IPS-18c (cell line): ENCODE results near the gene CDH23.

ENCODE experiments used
- H3K4me3 ChIP-seq: 2 replicates; pipeline ENCODE4 v1.7.0; 2013; ENCODE audit warnings: low read depth, mild to moderate bottlenecking, low read length, moderate library complexity; ENCODE audit not compliant: insufficient read depth
- H3K9me3 ChIP-seq: one replicate; pipeline ENCODE4 v1.6.1; 2013; ENCODE audit warnings: mild to moderate bottlenecking, low read length, moderate library complexity; ENCODE audit not compliant: control insufficient read depth, insufficient read depth

The CDH23 gene

DNA sequence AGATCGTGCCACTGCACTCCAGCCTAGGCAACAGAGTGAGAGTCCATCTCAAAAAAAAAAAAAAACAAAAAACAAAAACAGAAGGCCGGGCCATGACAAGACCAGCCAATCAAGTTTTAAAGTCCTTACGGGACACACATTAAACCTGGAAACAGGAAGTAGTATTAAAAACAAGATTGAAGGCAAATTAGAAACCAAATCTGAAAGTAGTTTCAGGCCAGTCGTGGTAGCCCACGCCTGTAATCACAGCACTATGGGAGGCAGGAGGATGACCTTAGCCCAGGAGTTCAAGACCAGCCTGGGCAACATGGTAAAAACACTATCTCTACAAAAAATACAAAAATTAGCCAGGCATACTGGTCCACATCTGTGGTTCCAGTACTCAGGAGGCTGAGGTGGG, 436.2 kb downstream of the CDH23 start:
- Histone ChIP-seq H3K9me3 (no peaks in the 10 kb centered on the region), H3K4me3 (no peak overlapping the region)

DNA sequence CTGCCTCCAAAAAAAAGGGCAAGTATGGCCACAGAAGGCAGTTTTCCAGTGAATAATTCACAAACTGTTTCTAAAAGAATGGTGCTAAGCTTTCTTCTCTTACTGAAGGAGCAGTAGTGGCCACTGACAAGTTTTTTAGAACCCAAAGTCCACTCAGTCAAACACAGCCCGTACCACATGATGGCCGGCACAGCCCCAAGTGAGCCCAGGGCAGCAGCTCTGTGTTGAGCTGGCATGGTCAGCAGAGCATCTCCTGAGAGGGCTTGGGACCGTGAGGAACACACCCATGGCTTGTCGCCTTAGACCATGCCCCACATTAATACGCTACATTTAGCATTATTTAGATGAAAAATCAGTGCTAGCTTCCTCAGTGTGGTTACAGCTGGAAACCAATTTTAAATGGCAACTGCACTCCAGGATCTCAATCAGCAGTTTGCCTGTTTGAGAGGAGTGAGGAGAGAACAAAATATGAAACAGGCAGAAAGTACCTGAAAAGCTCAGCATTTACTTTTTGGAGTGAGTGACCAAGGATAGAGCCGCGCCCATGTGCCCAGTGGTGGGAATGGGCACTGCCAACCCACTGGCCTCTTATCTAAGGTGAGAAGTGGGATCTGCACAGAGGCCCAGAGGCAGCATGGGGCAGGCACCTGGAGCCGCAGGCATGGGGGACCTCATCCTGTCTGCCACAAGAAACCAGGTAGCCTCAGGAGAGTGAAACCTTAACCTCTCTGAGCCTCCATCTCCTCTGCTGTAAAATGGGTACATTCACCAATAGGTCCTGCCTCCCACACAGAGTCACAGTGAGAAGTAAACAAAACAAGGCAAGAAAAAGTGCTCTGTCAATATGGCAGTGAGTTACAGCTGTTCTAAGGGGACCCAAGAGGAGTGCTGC, 437.0 kb downstream of the CDH23 start:
- Histone ChIP-seq H3K9me3 (no peaks in the 10 kb centered on the region), H3K4me3 (no peak overlapping the region)

DNA sequence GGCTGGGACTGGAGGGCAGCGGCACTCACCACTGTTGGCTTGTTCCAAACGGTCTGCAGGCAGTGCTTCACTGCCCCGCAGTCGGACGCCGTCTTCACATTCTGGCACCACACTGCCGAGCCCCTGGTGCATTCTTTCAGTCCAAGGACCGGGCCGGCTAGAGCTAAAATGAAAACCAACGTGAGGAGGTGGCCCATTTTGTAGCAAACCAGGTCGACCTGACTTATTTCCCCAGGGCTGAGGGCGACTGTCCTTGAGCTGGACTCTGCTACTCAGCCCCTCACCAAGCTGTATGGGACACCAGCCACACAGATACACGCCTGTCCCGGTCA, 437.6 kb downstream of the CDH23 start:
- Histone ChIP-seq H3K9me3 (no peaks in the 10 kb centered on the region), H3K4me3 (no peak overlapping the region)

DNA sequence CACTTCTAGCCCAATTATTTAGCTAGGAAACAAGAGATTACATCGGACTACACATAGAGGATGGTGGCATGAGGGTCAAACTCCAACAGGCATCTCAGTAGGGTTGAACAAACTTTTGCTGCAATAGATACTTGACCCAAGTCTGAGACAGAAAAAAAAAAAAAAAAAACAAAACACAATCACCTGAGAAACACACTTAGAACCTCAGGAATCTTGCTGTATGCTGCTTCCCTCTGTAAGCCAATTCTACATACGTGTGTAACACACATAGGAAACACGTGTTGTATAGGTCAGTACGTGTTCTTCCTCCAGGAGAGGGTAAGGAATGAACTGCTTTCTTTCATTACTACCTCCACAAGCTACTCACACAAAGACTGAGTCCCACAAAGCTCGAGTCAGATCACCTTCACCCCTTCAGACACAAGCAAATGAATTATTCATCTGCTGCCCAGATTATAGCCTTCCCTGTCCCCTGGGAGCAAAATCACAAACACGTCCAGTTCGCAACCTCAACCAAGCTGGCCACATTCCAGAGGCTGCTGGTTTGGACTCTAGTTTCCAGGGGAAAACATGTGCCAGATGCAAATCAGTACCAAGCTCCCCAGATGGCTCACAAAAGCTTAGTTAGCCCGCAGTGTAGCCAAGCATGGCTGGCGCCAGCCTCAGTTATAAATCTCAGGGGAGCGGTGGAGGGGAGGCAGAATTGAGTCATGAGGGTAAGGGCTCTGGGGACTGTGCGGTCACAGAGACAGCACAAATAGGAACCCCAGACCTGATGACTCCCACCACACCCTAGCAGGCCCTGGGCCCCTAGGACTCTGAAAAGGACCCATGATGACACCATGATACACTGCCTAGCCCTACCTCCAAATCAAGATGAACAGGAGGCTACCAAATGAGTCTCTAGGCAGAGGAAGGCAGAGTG, 439.2 kb downstream of the CDH23 start:
- Histone ChIP-seq H3K9me3 (no peaks in the 10 kb centered on the region), H3K4me3 (no peak overlapping the region)

DNA sequence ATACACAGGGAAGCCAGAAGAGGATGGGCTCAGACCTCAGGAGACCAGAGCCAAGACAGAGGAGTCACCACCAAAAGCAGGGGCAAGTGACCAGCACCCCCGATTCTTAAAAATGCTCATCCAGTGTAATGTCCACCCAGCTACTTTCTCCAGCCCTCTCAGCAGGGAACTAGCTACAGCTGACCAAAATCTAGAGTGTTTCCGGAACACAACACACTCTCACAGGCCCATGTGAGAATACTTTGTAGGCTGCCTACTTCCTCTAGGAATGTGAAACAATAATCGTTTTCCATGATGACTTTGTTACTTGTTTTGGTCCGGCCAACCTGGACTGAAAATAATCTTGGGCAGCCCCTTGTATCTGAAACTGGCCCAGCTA, 439.9 kb downstream of the CDH23 start:
- Histone ChIP-seq H3K4me3 (no peak overlapping the region), H3K9me3 (no peaks in the 10 kb centered on the region)

DNA sequence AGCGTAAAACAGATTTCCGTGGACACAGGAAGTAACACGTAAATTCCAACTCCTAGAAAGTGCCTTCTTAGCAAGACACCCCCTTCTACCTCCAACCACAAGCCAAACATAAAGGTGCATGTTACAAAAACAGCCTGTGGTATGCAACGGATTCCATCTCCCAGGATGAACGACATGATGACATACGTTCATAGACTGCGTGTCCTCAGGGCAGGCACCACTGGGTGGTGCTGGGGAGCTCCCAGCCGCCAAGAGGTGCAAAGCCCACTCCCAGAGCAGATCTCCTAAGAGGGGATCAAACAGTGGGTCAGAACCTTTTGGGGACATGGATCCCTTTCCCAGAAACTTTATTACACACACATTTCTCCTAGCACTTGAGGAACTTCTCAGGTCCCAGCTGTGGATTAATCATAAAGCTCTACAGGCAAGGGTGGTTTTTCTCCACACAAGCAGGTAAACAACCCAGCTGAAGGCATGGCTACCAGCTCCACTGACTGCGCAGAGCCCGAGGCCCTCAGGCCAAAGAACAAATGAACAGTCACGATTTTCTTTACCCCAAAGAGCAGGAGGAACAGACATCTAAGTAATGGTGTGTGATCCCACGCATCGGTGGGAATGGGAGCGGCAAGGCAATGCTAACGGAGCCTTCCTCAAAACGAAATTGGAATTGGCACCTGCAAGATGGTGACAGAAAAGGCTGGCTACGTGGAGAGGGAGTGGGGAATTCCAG, 440.5 kb downstream of the CDH23 start:
- H3K9me3 ChIP-seq, result no peaks in the 10 kb centered on the region
- no peak overlapping the region for H3K4me3 ChIP-seq

DNA sequence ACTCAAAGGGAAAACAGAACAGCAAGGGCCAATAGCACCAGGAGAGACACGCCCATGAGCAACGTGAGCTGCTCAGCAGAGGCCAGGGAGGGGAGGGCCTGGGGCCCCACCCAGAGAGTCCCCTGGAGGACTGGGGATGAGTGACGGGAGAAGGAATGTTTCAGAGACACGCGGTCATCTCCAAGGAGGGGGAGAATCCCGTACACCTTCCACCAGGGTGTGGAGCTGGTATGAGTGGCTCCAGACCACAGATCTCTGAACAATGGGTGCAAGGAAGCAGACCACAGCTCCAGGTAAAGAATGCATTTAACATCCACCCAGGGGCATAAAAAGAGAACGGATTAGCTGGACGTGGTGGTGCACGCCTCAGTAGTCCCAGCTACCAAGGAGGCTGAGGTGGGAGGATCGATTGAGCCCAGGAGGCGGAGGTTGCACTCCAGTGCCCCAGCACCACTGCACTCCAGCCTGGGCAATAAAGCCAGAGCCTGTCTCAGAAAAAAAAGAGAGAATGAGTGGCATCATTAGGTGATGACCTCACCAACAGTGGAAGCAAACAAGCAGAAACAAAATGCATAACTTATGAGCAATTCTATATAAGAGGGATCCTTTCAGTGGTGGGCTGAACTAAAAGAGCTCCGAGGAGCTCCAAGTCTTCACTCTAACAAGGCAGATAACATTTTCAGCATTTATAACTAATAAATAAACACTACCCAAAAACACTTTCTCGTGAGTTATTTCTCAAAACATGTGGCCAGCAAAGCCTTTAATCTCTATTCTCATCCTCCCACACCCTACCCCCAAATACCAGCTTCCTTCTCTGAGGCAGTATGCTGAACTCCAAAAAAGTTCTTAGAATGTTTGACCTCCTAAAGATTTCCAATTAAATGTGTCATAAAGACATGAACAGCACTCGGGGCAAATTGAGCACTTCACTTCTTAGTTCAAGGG, 441.8 kb downstream of the CDH23 start:
- H3K9me3 ChIP-seq, result no peaks in the 10 kb centered on the region

DNA sequence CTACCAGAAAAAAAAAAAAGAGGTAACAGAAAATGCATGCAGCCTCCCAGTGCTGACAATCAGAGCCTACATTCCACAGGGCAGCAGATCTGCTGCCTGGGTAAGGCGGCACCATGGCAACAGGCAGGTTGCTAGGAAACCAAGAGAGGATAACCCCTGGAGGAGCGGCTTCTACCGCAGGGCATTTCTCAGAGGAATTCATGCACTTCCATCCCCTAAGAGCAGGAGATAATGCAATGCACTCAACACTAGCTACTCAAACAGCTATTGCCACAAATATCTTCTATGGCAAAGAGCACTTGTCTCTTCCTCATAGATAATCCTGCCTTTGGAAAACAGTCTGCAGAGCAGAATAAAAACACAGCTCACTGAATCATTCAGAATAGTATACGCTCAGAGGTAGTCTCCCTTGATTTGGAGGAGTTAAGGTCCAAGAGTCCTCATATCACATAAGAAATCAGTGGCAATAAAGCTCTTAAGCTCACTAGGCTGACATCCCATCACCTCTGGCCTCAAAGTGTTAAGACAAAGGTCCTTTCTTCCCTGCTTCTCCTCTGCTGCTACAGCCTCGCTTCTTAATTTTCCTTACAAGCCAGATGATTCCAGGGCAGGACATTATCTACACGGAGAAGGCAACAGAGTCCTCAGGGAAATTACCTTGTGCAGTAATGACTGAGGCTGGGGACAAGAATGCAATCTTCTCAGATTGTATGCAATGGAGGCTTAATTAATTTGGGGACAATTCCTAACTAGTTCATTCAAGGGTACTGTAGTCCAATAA, 443.6 kb downstream of the CDH23 start:
- Histone ChIP-seq H3K4me3 (no peak overlapping the region), H3K9me3 (no peaks in the 10 kb centered on the region)

More for the DNA sequence above, 441.8 kb downstream of the CDH23 start:
- no peak overlapping the region for H3K4me3 ChIP-seq

DNA sequence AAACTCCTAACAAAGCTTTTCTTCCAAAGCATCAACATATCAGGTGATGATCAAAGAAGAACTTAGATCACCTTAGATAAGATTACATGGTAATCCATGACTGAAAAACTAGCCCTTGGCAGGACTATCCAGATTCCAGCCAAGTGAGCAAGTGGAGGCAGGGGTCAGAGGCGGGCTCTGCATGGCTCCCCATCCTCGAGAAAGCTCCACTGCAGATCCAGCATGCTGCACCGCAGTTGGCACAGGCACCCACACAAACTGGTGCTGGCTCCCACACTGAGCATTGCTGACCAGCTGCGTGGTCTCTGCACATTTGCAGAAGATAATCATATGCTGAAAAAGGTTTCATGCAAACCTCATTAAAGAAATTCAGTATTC, 444.2 kb downstream of the CDH23 start:
- H3K9me3 ChIP-seq, result no peaks in the 10 kb centered on the region
- H3K4me3 ChIP-seq, result no peak overlapping the region

DNA sequence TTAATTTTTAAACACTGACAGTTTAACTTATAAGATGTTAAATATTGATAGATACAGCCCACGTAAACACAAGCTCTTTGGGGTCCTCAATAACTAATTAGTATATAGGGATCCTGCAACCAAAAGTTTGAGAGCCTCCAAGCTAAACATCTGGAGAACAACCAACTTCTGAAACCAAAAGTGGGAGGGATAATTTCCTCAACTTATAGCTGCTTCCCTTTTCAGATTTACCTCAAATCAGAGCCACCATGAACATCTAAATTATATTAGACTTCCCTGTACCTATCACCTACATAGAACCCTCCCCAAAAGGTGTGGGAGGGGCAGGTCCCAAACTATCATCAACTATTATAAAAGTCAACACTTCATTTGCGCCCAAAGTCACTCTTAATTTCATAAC, 445.7 kb downstream of the CDH23 start:
- H3K9me3 ChIP-seq, result no peaks in the 10 kb centered on the region
- no peak overlapping the region for H3K4me3 ChIP-seq

DNA sequence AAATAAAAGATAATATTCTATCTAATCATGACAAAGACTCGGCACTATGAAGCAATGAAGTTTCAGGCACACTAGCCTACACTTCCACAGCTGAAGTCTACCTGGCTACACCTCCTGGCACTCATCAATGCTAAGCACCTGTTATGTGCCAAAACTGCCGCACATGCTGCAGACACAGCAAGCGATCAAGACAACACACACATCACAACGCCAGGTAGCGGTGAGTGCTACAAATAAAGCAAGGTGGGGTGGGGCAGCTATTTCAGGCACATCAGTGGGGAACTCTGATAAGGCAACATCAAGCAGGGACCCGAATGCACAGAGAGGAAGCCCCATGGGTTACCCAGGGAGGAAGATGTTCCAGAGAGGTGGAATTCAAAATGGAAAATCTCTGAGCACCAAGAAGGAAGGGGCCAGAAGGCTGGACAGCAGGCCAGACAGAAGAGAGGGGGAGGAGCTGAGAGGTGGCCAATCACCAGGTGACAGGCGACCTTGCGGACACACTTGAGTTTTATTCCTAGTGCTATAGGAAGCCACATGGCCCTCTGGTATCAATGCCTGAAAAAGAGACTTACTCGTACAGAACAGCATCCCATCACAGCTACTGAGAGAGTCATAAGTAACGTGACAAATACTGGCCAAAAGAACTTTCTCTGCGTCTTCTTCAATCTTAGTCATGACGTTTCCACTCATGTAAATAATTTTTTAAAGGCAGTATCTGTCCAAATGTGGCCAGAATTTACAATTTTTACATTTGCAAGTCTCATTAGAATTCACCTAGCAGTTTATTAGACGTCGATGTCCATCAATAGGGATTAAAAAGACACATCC, 446.4 kb downstream of the CDH23 start:
- Histone ChIP-seq H3K4me3 (no peak overlapping the region), H3K9me3 (no peaks in the 10 kb centered on the region)

DNA sequence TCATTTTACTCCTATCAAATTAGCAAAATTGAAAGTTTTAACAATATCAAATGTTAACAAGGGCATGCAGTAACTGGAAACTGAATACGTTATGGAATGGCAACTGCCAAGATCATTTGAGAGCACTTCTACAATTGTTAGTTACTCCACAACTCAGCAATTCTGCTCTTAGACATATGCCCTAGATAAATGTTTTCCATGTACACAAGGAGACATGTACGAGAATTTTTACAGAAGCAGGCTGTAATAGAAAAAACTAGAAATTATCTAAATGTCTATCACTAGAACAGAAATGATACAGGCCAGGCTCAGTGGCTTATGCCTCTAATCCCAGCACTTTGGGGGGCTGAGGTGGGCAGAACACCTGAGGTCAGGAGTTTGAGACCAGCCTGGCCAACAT, 447.4 kb downstream of the CDH23 start:
- no peaks in the 10 kb centered on the region for H3K9me3 ChIP-seq
- no peak overlapping the region for H3K4me3 ChIP-seq

DNA sequence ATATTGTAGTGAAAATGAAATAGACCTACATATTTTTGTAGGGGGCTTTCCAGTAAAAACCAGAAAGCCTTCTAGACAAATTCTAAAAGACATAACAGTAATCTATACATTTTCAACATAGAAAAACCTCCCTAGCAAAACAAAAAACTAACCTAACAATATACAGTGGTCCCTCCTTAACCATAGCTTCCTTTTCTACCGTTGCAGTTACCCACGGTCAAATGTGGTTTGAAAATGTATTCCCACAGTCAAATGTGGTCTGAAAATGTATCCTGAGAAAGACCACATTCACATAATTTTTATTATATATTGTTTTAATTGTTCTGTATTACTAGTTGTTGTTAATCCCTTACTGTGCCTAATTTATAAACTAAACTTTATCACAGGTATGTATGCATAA, 448.0 kb downstream of the CDH23 start:
- Histone ChIP-seq H3K9me3 (no peaks in the 10 kb centered on the region), H3K4me3 (no peak overlapping the region)

DNA sequence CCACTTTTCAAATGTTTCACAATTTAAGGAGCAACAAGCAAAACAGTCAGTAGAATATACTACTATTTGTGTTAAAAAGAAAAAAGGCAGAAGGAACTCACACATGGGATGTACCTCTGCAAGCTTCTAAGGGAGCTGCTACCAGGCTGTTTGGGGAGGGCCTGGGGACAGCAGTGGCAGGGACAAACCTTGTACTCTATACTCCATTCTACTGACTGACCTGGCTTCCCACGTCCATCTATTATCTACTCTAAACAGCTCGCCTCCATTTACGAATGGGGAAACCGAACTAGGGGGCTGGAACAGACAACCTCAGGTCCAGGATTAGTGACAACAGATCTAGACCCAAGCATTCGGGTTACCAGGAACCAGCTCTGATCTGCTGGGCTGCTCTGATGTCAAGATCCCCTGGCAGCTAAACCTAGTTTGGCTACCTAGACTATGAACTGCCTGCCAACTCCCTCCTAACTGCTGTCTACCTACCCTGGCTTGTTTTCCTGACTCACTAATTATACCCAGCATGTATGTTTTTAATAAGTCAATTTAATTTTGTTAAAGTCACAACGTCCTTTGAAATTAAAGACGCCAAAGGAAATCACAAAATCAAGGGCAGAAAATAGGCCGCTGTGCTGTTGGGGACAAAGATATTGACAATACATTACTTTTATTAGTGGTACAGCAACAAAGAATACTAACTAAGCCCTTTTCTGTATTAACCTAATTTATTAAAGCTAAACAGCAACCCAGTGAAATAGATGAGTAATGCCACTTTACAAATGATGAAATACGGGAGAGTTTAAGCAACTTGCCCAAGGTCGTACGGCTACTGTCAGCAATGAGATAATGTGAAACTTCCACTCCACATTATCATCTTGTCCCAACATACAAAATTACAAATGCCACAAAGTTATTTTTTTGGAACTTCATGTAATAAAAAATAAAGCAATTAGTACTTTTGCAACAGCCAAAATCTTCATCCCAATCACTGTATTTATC, 449.0 kb downstream of the CDH23 start:
- Histone ChIP-seq H3K9me3 (no peaks in the 10 kb centered on the region), H3K4me3 (no peak overlapping the region)
